Activated T-helper 1 cell treated with Interleukin-2 at 50 U/mL for 16 hours (primary cell): Measurements from ENCODE around the gene FAM120A.
A peak's percentile ranks its signal among the peaks of the same experiment; 100 is the strongest.

Experiments
- DNase-seq: peaks from one replicate; pipeline ENCODE4 v3.0.0-alpha.2; 2020; ENCODE audit warnings: low read depth

The FAM120A gene

DNA sequence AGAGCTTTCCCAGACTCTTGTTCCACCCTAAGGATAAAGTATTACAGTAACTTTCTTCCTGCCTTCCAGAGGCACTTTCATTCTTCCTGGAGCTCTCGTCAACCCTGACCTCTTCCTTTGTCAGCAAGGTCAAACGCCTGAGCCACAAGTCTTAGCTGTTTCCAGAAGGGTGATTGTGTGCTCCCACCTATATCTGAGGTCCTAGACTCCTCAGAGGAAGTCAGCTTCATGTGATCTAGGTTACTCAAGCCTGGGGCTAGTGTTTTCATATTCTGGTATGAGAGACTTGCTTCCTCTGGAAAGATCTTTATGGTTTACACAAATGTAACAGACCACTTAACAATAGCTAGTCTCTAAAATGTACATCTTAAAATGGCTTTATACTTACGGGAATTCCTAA, 5.4 kb upstream of the FAM120A start:
- no peak for DNase-seq

DNA sequence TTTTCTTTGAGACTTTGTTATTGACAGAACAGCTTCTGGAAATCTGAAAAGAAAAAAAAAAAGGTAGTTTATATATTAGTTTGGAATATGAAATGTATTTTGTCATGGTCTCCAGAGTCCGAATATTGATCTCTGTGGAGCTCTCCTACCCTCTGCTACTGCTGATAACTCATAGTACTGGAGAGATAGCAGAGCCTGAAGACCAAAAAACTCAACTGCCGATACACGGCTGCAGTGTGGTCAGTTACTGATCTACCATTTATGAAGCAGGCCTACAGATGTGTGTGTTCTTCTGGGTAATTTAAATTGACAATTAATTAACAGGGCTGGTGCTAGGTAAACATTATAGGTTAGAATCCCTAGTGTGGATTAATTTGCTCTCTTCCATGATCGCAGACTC, 3.8 kb upstream of the FAM120A start:
- DNase-seq: no peak

DNA sequence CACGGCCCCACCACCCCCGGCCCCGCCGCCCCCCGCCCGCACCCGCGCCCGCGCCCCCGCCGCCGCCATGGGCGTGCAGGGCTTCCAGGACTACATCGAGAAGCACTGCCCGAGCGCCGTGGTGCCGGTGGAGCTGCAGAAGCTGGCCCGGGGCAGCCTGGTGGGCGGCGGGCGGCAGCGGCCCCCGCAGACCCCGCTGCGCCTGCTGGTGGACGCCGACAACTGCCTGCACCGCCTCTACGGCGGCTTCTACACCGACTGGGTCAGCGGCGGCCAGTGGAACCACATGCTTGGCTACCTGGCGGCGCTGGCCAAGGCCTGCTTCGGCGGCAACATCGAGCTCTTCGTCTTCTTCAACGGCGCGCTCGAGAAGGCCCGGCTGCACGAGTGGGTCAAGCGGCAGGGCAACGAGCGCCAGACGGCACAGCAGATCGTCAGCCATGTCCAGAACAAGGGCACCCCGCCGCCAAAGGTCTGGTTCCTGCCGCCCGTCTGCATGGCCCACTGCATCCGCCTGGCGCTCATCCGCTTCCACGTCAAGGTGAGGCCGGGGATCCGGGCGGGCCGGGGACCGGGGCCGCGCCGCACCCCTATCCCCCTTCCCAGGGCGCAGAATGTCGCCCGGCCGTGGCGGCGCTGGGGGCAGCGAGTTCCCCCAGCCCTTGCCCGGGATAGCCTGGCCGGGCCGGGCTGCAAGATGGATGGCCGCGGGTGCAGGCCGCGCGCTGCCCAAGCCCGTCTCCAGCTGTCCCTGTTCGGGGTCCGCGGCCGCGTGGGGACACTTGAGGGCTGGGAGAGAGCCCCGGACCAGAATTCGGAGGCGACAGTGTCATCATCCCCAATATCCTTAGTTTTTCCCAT, 594 bp downstream of the FAM120A start:
- DNase-seq: peak; percentile 34

DNA sequence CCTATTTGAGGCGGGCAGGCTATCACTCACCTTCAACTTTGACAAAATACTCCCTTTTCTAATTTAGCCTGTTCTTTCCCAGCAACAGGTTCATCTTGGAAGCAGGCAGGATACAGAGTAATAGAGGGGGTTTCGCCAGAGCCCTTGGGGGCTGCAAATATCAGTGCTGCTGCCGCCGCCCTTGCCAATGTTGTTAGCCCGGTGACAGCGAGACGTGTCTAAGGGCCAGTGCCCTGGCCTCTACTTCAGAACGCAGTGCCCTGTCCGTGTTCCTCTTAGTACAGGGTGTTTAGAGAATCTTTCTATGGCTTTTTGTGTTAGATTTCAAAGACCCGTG, 1.2 kb downstream of the FAM120A start:
- DNase-seq: no peak

DNA sequence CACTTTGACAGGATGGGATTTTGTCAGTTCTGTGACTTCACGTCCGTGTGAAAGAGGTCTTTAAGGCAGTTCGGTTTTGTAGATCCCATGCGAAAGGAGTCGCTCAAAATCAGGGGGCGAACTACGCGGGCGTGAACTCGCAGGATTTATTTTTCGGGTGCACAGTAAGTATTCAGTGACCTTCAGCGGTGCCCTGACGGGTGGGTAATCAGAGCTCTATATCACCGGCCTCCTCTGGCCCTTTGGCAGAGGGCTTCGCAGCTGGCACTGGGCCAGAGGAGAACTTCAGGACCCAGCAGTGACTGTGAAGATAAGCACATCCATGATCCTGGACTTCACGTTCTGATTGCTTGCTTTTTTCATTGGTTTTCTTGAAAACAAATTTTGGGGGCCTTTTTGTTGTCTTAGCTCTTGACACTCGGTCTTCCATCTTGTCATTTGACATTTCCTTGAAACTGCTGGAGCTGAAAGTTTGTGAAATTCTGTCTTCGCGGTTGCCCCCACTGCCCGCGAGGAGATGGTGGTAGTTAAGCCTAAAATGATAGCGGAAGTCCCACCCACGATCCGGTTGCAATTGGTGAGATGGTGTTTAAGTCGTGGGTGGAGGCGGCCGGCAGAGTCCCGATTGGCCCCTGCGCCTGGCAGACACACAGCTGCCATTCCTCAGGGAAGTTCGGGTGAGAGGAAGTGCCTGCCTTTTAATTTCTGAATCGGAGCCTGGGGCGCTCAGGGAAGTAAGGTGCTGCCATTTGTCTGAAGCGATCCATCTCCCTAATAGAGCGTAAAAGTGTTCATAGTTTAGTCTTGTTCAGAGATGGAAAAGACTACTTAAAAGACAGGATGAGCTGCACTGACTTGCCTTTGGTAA, 1.8 kb downstream of the FAM120A start, which contains the start of gene FAM120AOS:
Gene FAM120AOS, minus strand, starts transcription at position 535 of the 868 bp plus-strand sequence. CDS start 872 bp downstream, outside the sequence.
- DNase-seq: peak; percentile 71

DNA sequence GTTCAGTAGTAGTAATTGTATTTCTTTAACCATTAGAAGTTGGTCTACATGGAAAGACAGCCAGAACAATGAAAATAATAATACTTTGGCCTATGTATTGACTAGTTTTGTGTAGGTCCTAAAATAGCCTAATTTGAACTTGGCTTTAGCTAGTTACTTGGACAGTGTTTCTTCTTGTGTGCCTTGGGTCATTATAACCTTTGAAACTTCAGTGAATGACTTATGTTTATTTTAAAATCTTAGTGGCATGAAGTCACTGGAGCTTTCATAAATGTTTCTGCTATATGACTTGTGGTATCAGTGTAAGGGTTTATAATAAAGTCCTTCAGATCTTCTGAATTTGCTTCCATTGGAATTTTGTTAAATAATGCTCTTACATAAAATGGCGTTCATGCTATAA, 4.5 kb downstream of the FAM120A start:
- no peak for DNase-seq

DNA sequence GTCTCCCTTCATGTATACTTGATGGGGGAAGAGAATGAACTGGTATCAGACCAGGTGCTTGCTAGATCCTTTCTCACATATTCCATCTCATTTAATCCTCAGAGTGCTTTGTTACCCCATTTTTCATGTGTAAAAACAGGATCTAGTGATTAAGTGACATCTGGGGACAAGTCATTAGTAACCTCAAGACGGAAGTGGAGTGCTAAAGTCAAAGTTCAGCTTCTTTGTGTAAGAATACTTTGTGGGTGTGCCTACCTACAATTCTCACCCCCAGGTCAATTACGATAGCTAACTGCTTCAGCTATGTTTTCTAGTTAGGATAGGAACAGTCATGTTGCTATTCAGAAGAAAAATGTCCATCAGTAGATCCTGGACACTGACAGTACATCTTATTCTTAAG, 5.0 kb downstream of the FAM120A start:
- DNase-seq: no peak

DNA sequence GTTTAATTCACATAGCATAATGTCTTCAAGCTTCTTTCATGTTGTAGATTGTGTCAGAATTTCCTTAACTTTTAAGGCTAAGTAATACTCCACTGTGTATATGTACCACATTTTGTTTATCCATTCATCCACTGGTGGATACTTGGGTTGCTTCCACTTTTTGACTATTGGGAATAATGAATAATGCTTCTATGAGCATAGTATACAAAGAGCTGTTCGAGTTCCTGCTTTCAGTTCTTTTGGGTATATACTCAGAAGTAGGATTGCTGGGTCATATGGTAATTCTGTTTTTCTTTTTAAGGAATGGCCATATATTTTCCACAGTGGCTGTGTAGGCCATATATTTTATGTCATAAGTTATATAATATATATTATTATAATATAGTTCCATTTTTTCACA, 5.5 kb downstream of the FAM120A start:
- no peak for DNase-seq

DNA sequence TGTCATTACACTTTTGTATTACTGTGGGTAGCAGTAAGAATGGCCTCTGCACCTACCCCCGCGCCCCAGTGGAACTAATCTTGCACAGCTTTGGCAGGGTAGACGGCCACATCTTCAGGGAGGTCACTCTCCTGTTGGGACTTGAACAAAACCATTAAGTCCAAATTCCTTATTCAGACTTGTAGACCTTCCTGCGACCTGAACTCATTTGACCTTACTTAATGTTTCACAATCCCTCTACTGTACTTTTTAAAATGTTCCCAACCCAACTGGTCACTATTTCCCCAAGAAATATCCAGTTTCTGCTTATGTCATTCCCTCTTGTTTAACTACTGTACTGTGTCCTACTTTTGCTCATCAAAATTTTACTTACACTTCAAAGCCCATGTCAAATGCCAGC, 7.2 kb downstream of the FAM120A start:
- DNase-seq: no peak

DNA sequence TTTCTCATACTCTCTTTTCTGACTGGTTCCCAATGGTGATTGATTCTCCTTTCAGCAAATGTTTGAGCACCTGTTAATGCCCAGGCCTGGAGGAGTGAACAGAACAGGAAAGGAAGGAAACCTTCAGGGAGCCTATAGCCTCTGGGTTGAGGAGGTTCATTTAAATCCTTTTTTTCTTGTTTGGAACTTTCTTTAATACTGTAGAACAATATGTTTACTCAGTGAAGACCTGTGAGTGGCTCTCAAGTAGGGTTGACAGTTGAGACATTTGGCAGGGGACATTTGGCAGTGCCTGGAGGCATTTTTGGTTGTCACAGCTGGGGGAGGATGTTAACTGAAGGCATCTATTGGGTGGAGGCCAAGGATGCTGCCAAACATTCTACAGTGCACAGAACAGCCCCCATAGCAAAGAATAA, 8.0 kb downstream of the FAM120A start:
- DNase-seq: no peak

DNA sequence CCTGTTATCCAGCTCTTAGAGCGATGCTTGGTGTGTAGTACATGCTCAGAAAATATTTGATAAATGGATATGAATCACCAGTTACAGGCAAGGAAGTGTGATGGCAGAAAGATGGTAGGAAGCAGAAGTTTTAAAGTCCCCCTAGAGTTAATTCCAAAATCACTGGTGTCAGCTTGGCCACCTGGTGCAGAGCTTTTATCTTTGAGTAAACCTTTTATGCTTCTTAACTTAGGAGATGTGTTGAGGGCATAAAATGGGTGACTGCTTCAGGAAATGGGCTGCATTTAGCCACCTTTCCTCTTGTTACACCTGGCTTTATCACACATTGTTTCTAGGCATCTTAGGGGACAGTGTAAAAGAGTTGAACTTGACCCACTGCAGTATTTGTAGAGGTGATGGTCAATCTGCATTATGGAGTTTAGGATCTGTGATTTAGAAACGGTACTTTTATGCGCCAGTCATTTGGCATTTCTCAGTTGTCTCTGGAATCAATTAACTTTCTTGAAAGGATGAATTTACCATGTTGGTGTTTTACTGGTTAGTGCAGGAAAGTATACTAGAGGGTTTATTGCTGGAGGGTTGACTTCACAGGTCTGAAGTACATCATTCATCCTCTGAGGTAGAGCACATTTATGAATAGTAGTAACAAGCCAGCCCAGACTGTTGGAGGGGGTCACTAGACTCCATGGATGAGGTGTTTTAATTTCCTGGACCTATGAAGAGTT, 9.4 kb downstream of the FAM120A start:
- DNase-seq: no peak

DNA sequence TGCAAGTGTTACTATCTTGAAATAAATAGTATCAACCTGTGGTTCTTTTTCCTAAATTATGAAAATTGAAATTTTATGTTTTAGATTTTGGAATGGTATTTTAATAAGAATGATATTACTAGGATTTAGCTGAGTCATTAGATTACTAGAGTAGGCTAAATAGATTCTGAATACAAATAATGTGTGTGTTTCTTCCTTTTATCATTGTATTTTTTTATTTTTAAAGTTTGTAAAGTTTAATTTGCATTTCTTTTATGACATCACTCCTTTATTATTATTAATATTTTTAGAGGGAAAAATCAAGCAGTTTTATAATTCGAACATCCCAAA, 9.9 kb downstream of the FAM120A start:
- no peak for DNase-seq

DNA sequence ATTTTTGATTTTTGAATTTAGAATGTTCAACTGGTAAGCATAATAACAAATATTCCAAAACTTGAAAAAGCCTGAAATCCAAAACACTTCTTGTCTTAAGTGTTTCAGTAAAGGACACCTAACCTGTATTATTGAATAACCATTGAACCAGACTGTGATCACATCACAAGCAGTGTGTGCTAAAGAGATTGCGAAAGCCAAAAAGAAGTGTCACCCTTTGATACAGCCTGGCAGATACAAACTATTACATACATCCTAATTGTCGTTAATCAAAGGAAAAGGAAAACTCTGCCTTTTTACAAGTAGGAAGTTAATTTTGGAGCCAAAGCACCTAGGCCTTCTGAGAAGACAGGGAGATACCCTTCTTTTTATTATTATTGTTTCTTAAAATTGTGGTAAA, 10.3 kb downstream of the FAM120A start:
- no peak for DNase-seq

DNA sequence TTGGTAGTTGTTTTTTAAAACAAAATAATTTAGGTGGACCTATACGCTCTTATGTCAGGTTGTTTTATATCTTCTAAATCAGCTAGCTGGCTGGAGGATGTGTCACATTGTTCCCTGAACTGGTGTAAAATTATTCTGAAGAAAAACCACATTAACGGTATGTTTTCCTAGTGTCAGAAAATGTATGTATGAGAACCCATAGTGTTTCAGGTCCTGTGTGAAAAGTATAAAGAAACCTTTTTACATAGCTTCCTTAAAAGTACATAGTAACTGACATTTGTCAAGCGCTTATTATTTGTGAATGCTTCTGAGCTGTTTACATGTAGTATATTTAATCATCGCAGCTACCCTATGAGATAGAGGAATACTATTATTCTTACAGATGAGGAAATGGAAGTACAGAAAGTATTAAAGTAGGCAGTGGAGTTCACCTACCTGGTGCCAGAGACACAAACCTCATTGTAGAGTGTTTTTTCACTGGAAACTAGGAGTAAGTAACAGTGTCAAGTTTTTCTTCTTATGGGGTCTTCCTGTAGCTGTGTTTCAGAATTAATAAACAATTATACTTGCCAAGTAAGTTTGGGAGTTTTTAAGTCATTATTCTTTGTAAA, 12.3 kb downstream of the FAM120A start:
- DNase-seq: no peak

DNA sequence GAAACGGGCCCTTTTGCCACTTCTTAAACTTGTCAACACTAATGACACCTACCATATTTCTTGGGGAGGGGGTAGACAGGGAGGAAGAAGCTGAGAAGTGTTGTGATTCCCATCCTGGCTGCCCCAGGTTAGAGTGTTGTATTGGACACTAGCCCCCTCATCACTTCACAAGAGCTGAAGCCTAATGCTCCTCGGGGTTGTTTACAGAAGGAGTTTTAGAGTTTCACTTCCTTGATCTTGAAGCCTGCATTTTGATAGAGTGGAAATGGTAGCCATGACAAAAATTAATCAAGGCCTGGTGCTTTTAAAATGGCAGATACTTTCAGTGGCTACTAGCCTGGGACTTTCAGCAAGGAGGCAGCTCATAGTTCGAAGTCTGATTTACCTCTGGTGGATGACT, 12.9 kb downstream of the FAM120A start:
- no peak for DNase-seq

DNA sequence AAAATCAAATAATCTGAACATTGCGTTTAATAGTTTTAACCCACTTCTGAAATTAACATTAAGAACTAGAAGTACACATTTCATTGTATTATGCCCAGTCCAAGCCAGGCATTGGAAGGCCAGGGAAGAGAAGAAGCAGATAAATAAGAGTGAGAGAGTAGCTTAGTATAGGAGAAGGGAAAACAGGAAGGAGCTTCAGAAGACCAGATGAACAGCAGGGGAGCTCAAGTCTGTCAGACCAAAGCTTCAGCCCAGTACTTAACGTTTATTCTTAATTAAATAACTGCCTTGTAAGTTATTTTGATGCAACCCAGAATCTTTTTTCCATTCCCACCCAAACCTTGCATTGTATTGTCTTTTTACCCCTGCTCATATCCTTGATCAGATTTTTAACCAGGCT, 13.4 kb downstream of the FAM120A start:
- DNase-seq: no peak

DNA sequence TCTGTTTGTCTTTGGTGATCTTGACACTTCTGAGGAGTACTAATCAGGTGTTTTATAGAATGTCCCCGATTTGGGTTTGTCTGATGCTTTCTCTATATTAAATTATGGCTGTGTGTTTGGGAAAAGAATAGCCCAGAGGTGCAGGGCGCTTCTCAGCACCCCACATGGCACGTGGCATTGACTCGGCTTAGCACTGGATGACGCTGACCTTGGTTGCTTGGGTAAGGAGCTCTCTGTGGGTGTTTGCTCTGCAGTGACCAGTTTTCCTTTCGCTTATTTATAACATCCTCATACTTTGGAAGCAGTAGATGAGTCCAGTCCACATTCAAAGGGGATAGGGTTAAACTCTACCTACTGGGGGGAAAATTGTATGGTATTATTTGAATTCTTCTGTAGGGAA, 14.4 kb downstream of the FAM120A start:
- no peak for DNase-seq

DNA sequence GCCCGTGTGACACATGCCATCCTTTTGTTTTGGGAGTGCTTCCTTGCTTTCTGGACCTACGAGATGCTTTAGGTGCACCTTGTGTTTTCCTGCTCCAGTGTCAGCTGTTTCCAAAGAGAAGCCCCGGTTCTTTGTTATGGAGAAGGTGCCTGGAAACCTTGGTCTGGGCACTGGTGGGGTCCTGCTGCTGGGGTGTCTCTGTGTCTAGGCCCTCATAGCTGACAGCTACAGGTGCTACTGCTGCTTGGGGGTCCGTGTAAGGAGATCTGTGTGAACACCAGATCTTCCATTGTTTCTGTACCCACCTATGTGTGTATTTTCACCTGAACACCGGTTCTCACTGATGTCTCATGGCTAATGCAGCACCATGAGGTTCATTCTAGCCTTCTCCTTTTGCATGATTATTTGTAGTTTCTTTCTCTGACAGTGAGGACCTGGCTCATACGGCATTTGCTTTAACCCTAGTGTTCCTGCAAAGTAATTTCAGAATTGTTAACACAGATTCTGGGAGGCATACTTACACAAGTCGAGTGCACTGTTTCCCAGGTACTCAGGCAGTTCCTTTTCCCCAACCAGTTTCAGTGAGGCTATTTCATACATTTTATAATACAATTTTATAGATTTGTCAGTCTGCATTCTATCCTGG, 15.1 kb downstream of the FAM120A start:
- DNase-seq: no peak

DNA sequence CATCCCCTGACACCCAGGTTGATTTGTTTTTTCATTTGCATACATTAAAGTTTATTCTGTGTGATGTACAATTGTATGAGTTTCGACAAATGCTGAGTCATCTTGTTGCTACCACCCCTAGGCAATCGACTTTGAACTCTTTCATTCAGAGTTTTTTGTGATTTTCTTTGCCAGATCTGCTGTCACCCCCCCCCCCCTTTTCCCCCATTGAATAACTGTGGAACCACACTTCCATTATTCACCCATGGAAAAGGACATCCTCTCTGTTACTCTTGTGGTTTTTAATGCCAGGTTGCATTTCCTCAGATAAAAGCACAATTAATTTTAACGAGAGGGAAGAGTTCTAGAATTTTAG, 15.6 kb downstream of the FAM120A start:
- no peak for DNase-seq

DNA sequence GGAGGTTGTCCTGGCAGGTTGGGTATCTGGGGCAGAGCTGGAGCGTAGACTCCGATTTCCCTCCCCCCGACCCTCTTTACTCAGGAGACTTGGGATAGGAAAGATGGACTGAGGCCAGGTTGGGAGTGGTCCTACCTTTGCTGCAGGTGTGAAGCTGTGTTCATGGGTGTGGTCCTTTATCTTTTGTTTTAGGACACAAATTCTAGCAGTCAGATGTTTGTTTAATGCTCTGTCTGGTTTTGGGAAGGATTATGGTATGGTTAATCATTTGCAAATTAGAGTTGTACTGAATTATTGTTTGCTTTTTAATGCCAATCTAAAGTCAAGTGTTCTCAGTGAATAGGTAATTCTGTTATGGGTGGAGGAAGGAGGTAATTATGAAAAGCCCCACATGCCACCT, 16.0 kb downstream of the FAM120A start:
- no peak for DNase-seq

DNA sequence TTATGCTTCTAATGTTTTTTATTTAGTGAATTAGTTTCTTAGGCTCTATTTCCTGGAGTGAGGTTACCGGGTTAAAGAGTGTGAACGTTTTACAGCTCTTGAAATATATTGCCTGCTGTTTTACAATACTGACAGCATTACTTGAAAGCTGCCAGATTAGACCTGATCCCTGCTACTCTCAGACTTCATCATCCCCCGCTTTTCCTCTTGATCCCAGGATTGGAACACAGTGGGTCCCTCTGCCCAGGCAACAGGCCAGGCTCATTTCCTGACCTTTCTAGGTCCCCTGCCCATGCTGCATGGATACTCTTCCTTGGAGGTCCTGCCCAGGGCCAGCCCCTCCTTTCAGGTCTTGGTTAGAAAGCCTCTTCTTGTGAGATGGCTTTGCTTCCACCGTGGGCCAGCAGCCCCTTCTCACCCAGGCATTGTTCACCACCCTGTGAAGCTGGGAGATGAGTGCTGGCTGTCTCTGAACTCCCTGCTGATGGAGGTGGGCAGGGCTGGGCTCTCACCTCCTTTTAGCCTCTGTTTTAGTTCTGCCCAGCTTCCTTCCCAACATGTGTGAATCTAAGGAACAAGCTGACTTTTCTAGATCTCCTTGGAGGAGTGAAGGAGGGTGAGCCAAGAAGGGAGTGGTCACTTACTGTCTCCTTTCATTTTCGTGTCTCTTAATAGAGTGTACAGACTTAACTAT, 17.4 kb downstream of the FAM120A start:
- DNase-seq: no peak
